Globus pallidus (tissue), 1 donor: ENCODE data around the gene ACOT11.
"Not testable (repeated sequence)": the region's sequence is repeated elsewhere in the genome, so short reads cannot be mapped to it uniquely, and the experiment has no call there.

Experiments
- DNase-seq: peaks from one replicate; pipeline ENCODE4 v3.0.0-alpha.2; 2015; ENCODE audit warnings: low spot score

The ACOT11 gene

DNA sequence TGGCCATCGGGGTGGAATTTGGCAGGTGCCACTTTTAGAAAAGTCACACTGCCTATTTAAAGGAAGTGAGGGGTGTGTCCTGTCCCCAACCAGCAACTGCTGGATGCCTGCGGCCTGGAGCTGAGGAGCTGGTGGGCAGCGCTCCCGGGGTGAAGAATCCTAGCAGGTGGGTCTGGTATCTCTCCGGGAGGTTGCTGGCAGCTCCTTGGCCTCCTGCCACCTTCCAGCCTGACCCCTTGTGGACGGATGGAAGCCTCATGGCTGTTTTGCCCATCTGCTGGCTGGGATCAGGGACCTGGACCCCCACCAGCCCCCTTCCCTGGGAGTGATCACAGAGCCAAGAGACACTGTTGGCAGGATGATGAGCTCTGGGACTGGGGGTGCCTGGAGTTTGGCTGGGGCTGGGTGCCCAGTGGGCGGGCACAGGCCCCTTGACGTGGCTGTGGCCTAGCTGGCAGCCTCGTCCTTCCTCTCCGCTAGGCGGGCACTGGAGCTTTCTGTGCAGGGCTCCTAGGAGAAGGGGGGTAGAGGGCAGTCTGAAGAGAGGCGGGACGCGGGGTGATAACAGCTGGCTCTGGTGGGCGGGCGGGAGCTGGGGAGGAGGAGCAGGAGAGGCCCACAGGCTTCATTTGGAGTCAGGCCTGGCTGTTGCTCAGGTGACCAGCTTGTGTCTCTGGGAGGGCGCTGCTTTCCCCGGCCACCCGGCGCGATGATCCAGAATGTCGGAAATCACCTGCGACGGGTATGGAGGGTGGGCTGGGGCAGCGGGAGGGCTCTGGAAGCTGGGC, at the start of gene ACOT11:
ACOT11 (plus strand) TSS at position 628 of the 788 bp plus-strand sequence; CDS start at position 710, 82 bp downstream.
- peak; percentile 89 for DNase-seq

DNA sequence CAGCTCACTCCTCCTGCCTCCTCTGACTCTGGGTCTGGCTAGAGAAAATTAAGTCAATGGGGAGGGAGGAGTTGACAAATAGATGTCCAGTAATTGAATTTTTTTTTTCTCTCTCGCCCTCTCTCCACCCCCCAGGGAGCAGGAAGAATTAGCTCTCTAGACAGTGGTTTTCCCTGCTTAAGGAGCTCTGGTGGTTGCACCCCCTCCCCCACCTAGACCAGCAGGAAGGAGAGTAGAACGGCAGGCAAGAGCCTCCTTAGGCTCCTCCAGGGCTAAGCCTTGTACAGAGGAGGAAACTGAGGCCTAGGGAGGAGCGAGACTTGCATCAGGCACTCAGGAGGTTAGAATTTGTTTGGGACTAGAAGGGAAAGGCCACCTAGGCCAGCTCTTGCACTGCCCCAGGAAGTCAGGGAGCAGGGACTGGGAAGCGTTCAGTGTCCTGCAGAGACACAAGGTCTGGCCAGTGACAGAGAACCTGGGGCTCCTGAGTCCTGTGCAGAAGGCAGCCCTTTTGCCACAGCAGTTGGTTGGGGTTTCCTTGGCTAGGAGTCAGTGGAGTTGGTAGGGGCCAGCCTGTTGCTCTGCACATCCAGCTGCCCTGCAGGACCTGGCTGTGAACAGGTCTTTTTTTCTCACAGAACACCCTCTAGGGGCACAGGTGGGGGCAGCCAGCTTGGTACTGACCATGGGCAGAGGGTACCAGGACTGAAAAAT, 49.5 kb upstream of the ACOT11 start:
- no peak for DNase-seq

GRCh38 chr1:54499097-54499359, 49.0 kb upstream of the ACOT11 start:
- no peak for DNase-seq

DNA sequence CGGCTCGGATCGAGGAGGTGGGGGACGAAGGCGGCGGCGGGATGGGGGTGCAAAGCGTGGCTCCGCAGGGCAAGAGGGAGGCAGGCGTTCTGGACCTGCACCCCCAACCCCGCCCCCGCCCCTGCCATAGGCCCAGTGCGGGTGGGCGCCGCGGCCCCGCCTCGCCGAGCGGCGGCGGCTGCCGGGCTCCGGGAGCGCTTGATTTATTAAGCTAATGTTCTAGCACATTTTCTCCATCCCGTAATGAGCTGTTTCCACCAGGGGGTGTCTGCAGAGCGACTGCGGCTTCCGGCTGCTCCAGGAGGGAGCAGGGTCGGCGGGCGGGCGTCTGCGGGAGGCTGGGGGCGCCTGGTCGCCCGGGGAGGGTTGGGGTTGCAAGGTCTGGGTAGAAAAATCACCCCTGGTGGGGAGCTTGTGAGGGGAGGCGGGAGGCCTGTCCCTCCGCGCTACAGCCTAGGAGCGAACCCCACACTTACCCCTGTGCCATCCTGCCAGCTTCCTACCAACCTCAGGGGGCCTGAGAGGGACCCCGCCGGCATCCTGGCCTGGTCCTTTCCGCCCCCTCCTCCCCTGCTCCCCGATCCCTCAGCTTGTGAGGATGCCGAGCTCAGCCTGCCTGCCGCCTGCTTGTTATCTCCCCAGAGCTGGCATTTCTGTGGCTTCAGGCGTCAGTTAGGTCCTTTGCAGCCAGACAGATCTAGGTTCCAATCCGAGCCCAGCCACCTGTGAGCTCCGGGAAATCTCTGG, 48.5 kb upstream of the ACOT11 start:
- DNase-seq, result no peak

DNA sequence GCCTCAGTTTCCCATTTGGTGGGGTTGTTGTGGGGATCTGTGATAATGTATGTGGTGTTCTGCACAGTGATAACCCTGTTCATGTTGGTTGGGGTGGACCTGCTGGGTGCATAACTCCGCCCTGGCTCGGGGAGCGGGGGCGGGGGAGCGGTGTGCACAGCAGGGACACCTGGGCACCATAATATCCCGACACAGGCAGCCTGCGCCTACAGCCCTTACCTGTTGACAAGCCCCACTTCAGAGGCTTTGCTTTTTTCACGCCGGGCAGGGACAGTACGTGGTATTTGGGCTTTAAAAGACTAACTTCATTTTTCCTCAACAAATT, 48.0 kb upstream of the ACOT11 start:
- no peak for DNase-seq

DNA sequence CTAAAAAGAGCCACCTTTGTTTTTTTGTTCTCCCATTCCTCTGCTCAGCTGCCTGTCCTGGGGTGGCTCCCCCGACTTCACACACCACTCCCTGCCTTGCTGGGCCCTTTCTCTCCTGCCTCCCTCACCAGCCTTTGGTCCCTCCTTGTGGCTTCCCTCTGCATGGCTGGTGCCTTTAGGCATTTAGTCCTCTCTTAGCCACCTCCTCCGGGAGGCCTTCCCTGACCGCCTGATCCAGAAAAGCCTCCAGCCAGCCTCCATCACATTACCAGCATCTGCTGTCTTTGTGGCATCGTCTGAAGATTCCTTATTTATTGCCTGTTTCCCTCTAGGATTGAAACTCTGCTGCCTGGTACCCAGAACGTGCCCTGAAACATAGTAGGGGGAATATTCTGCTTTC, 46.2 kb upstream of the ACOT11 start:
- no peak for DNase-seq

DNA sequence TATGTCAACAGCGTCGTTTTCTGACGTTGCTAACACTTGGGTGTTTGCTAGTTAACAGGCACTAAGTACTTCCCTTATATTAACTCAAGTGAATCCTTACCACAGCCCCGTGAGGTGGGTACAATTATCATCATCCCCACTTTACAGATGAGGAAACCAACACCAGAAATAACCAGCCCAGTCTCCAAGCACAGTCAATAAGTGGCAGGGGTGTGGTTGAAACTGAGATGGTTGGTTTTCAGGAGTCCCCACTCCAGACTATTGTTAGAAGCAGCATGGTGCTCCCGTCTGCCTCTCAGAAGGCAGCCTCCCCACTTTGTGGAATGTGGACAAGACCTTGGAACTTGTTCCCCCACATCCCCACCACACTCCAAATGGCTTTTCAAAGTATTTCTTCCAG, 45.7 kb upstream of the ACOT11 start:
- no peak for DNase-seq

DNA sequence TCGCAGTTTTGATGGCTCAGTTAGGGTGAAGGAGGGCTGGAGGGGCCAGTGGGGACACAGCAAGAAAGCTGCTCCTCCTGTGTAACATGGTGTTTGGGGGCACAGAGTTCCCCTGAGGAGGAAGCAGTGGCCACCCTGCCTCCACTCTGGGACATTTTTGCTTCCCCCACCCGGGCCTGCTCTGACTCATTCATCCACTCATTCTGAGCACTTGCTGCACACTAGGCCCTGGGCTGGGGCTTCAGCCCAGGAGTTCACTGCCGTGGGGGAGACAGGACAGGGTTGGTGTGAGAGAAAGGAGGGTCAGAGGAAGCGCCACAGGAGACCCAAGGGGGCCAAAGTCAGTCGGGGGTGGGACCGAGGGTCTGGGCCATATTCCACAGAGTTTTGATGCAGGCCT, 41.4 kb upstream of the ACOT11 start:
- DNase-seq, result no peak

GRCh38 chr1:54507033-54507870, 40.8 kb upstream of the ACOT11 start:
- no peak for DNase-seq

- DNase-seq, result no peak
Measured at GRCh38 chr1:54510715-54511270, 37.2 kb upstream of the ACOT11 start.

- not testable (repeated sequence) for DNase-seq
Measured at GRCh38 chr1:54513921-54514580, 34.0 kb upstream of the ACOT11 start.

- DNase-seq, result no peak
Measured at GRCh38 chr1:54516249-54516920, 31.6 kb upstream of the ACOT11 start.

DNA sequence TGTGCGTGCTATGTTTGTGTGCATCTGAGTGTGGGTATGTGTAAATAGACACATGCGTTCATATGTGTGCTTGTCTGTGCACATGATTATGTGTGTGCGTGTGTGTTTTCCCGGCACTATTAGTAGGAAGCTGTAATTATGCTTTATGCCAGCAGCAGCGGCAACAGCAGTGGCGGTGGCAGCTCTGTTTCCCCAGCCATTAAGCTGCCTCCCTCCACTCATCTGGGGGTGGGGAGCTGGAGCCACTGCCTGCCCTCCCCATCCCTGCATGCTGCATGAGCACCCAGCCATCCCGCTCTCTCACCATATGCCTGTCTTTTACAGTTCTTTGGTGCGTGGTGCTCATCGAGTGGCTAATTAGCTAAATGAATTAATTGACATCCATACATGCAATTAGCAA, 30.5 kb upstream of the ACOT11 start:
- DNase-seq, result no peak

- no peak for DNase-seq
Measured at GRCh38 chr1:54518489-54518888, 29.5 kb upstream of the ACOT11 start.

DNA sequence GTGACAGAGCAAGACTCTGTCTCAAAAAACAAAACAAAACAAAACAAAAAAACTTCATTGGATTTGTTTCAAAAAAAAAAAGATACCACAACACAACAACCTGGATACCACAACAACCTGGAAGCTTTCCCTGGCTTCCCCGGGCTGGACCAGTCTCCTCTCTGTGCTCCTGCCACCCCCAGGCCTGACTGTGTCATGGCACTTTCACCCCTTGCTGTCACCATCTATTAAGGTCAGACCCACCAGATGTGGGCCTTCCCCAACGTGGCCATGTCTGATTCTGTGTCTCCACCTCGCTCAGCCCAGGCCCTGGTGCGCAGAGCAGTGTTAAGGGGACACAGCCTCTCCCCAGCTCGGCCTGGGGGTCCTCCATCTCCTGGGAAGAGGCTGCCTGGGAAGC, 28.3 kb upstream of the ACOT11 start:
- DNase-seq, result no peak

- DNase-seq, result no peak
Measured at GRCh38 chr1:54520631-54521321, 27.3 kb upstream of the ACOT11 start.

- DNase-seq, result not testable (repeated sequence)
Measured at GRCh38 chr1:54526565-54526964, 21.5 kb upstream of the ACOT11 start.

GRCh38 chr1:54528613-54529012, 19.4 kb upstream of the ACOT11 start:
- no peak for DNase-seq

- DNase-seq, result no peak
Measured at GRCh38 chr1:54532033-54532432, 16.0 kb upstream of the ACOT11 start.

- DNase-seq, result not testable (repeated sequence)
Measured at GRCh38 chr1:54536656-54537055, 11.4 kb upstream of the ACOT11 start.
